BLaER1 treated with 17β-estradiol and CSF1 and Interleukin-3, amounts not matched to agents 10 nM and 100 nM (cell line): Measurements from ENCODE around the gene PRDX3.
"Not testable (repeated sequence)": the region's sequence is repeated elsewhere in the genome, so short reads cannot be mapped to it uniquely, and the experiment has no call there.

Experiments
- H3K27ac ChIP-seq, 11 experiments: shearing (Covaris generic); formaldehyde crosslinking; 2 replicates each; pipeline ENCODE4 v1.8.1; 2022
- H3K27me3 ChIP-seq, 11 experiments: shearing (Covaris generic); formaldehyde crosslinking; 2 replicates each; pipeline ENCODE4 v1.8.1; 2022
- H3K36me3 ChIP-seq, 11 experiments: shearing (Covaris generic); formaldehyde crosslinking; 2 replicates each; pipeline ENCODE4 v1.8.1; 2022
- H3K4me1 ChIP-seq, 10 experiments: shearing (Covaris generic); formaldehyde crosslinking; 2 replicates each; pipeline ENCODE4 v1.8.1; 2022
- H3K4me2 ChIP-seq, 11 experiments: shearing (Covaris generic); formaldehyde crosslinking; 2 replicates each; pipeline ENCODE4 v1.8.1; 2022
- H3K4me3 ChIP-seq, 10 experiments: shearing (Covaris generic); formaldehyde crosslinking; 2 replicates each; pipeline ENCODE4 v1.8.1; 2022
- H3K9ac ChIP-seq, 11 experiments: shearing (Covaris generic); formaldehyde crosslinking; 2 replicates each; pipeline ENCODE4 v1.8.1; 2022
- H3K9me3 ChIP-seq, 11 experiments: shearing (Covaris generic); formaldehyde crosslinking; replicated peaks in 1 of 11; 2 replicates each; pipeline ENCODE4 v1.8.1; 2022
- H4K20me1 ChIP-seq, 11 experiments: shearing (Covaris generic); formaldehyde crosslinking; 2 replicates each; pipeline ENCODE4 v1.8.1; 2022
- Cebpa-rat ChIP-seq, 11 experiments: shearing (Covaris generic); IDR thresholded peaks; 2 replicates each; pipeline ENCODE4 v1.8.1; 2022

Gene PRDX3

GRCh38 chr10:119199231-119199992 lies 20.8 kb upstream of the PRDX3 start:
- Histone ChIP-seq H3K4me2 (no peak overlapping the region), H3K27ac (no peak overlapping the region)

GRCh38 chr10:119198438-119198837 lies 19.8 kb upstream of the PRDX3 start:
- H3K4me1 ChIP-seq: peaks cover 0 to 13% (median 7%) of the 10 kb centered on the region in 10 experiments; a peak in 8 of 20 replicates
- H3K27ac ChIP-seq: no peak overlapping the region
- no peak overlapping the region for H3K9ac ChIP-seq
- H4K20me1 ChIP-seq: no peaks in the 10 kb centered on the region
- H3K27me3 ChIP-seq: peaks cover 0 to 4% (median 0%) of the 10 kb centered on the region in 11 experiments; a peak in 1 of 22 replicates
- H3K9me3 ChIP-seq: no peaks in the 10 kb centered on the region
- H3K36me3 ChIP-seq: no peaks in the 10 kb centered on the region
- no peak overlapping the region for H3K4me3 ChIP-seq
- no peak for TF ChIP-seq Cebpa-rat (IDR thresholded peaks at IDR 0.05)
- peak overlapping the region in 5 of 11 experiments; percentile 1 to 40 (median 14); a peak in 8 of 22 replicates for H3K4me2 ChIP-seq

More at GRCh38 chr10:119199231-119199992, 20.8 kb upstream of the PRDX3 start:
- Histone ChIP-seq H4K20me1 (no peaks in the 10 kb centered on the region), H3K27me3 (peaks cover 0 to 4% (median 0%) of the 10 kb centered on the region in 11 experiments; a peak in 1 of 22 replicates), H3K4me3 (no peak overlapping the region), H3K9ac (no peak overlapping the region), H3K4me1 (peaks cover 0 to 13% (median 7%) of the 10 kb centered on the region in 10 experiments; a peak in 8 of 20 replicates), H3K36me3 (no peaks in the 10 kb centered on the region), H3K9me3 (no peaks in the 10 kb centered on the region)
- no peak for TF ChIP-seq Cebpa-rat (IDR thresholded peaks at IDR 0.05)

GRCh38 chr10:119197921-119198320 lies 19.3 kb upstream of the PRDX3 start:
- TF ChIP-seq Cebpa-rat (IDR thresholded peaks at IDR 0.05): no peak
- no peak overlapping the region for H3K27ac ChIP-seq
- H3K36me3 ChIP-seq: no peaks in the 10 kb centered on the region
- no peaks in the 10 kb centered on the region for H4K20me1 ChIP-seq
- H3K9me3 ChIP-seq: no peaks in the 10 kb centered on the region
- peaks cover 0 to 4% (median 0%) of the 10 kb centered on the region in 11 experiments; a peak in 1 of 22 replicates for H3K27me3 ChIP-seq
- peaks cover 0 to 13% (median 7%) of the 10 kb centered on the region in 10 experiments; a peak in 8 of 20 replicates for H3K4me1 ChIP-seq
- no peak overlapping the region for H3K4me3 ChIP-seq
- no peak overlapping the region; a peak in 1 of 22 replicates for H3K9ac ChIP-seq
- peak overlapping the region in 8 of 11 experiments; percentile 1 to 40 (median 14); a peak in 9 of 22 replicates for H3K4me2 ChIP-seq

GRCh38 chr10:119191881-119192280 lies 13.3 kb upstream of the PRDX3 start:
- Histone ChIP-seq H3K9ac (no peak overlapping the region), H4K20me1 (no peaks in the 10 kb centered on the region), H3K4me3 (no peak overlapping the region), H3K9me3 (no peaks in the 10 kb centered on the region), H3K36me3 (no peaks in the 10 kb centered on the region), H3K4me2 (peak overlapping the region in 5 of 11 experiments; percentile 12 to 74 (median 69); a peak in 8 of 22 replicates), H3K27me3 (no peaks in the 10 kb centered on the region), H3K4me1 (peaks cover 28 to 40% (median 35%) of the 10 kb centered on the region in 10 experiments), H3K27ac (no peak overlapping the region)
- no peak for TF ChIP-seq Cebpa-rat (IDR thresholded peaks at IDR 0.05)

- no peak for TF ChIP-seq Cebpa-rat (IDR thresholded peaks at IDR 0.05)
- 0 out of 22 replicates have a peak overlapping the region, but pooled peaks of 1 of the 11 experiments have one; percentile 6 for H3K9ac ChIP-seq
- peaks cover 28 to 40% (median 36%) of the 10 kb centered on the region in 10 experiments for H3K4me1 ChIP-seq
Observed at GRCh38 chr10:119190954-119191785, 12.6 kb upstream of the PRDX3 start.

GRCh38 chr10:119190353-119190752 lies 11.7 kb upstream of the PRDX3 start:
- H3K4me3 ChIP-seq: no peak overlapping the region

More at GRCh38 chr10:119190954-119191785, 12.6 kb upstream of the PRDX3 start:
- H3K9me3 ChIP-seq: no peaks in the 10 kb centered on the region
- no peaks in the 10 kb centered on the region for H3K36me3 ChIP-seq
- peak overlapping the region; percentile 9 to 77 (median 69); a peak in 21 of 22 replicates for H3K4me2 ChIP-seq
- no peaks in the 10 kb centered on the region for H3K27me3 ChIP-seq
- no peak overlapping the region for H3K27ac ChIP-seq
- no peak overlapping the region for H3K4me3 ChIP-seq
- no peaks in the 10 kb centered on the region for H4K20me1 ChIP-seq

GRCh38 chr10:119189811-119190282 lies 11.2 kb upstream of the PRDX3 start:
- H3K4me2 ChIP-seq: peak overlapping the region; percentile 32 to 79 (median 69)
- H3K9ac ChIP-seq: no peak overlapping the region
- no peaks in the 10 kb centered on the region for H3K27me3 ChIP-seq
- TF ChIP-seq Cebpa-rat (IDR thresholded peaks at IDR 0.05): no peak
- no peaks in the 10 kb centered on the region for H3K9me3 ChIP-seq
- H3K36me3 ChIP-seq: no peaks in the 10 kb centered on the region
- H3K4me1 ChIP-seq: peaks cover 28 to 40% (median 36%) of the 10 kb centered on the region in 10 experiments
- no peak overlapping the region for H3K4me3 ChIP-seq
- H3K27ac ChIP-seq: no peak overlapping the region
- H4K20me1 ChIP-seq: no peaks in the 10 kb centered on the region

More at GRCh38 chr10:119190353-119190752, 11.7 kb upstream of the PRDX3 start:
- Histone ChIP-seq H3K4me2 (peak overlapping the region; percentile 32 to 79 (median 69)), H3K27ac (no peak overlapping the region), H3K4me1 (peaks cover 28 to 40% (median 36%) of the 10 kb centered on the region in 10 experiments), H3K27me3 (no peaks in the 10 kb centered on the region), H3K9ac (no peak overlapping the region), H3K9me3 (no peaks in the 10 kb centered on the region), H4K20me1 (no peaks in the 10 kb centered on the region), H3K36me3 (no peaks in the 10 kb centered on the region)
- TF ChIP-seq Cebpa-rat (IDR thresholded peaks at IDR 0.05): no peak

GRCh38 chr10:119183664-119184412 lies 5.2 kb upstream of the PRDX3 start:
- no peak for TF ChIP-seq Cebpa-rat (IDR thresholded peaks at IDR 0.05)

GRCh38 chr10:119180850-119181400 lies 2.3 kb upstream of the PRDX3 start:
- H3K4me2 ChIP-seq, H3K27ac ChIP-seq, H3K27me3 ChIP-seq: not testable (repeated sequence)

More at GRCh38 chr10:119183664-119184412, 5.2 kb upstream of the PRDX3 start:
- Histone ChIP-seq H3K36me3 (no peaks in the 10 kb centered on the region), H3K27me3 (no peaks in the 10 kb centered on the region), H3K27ac (no peak overlapping the region), H3K4me2 (no peak overlapping the region), H3K4me3 (no peak overlapping the region), H3K9ac (no peak overlapping the region), H3K9me3 (peaks cover 0 to 3% (median 0%) of the 10 kb centered on the region in 11 experiments; a peak in 3 of 22 replicates), H3K4me1 (peaks cover 6 to 19% (median 15%) of the 10 kb centered on the region in 10 experiments), H4K20me1 (no peaks in the 10 kb centered on the region)

More at GRCh38 chr10:119180850-119181400, 2.3 kb upstream of the PRDX3 start:
- Histone ChIP-seq H3K36me3 (peaks cover 11 to 16% (median 15%) of the 10 kb centered on the region in 11 experiments), H4K20me1 (peaks cover 0 to 15% (median 2%) of the 10 kb centered on the region in 11 experiments; a peak in 6 of 22 replicates), H3K4me1 (peaks cover 25 to 30% (median 28%) of the 10 kb centered on the region in 10 experiments)
- not testable (repeated sequence) for H3K4me3 ChIP-seq, H3K9ac ChIP-seq, H3K9me3 ChIP-seq
